Measurements from ENCODE around the gene CCBE1. TPM values are rescaled to one million over a fixed set of nuclear protein-coding genes. Genes with fewer than 3 reads are reported as not detected.

CCBE1 gene
- total and polyA plus RNA-seq, 2 donors (not counting 1 experiment from before 2014, with no cell fraction given) = 122 TPM

GRCh38 chr18:59655676-59656075 lies 41.5 kb downstream of the CCBE1 start:
- H2AFZ ChIP-seq (ENCODE audit: low read length) = no peak overlapping the region
- peak in 1 of 2 donors; percentile 12 for DNase-seq (ENCODE audit: low read depth in 2 of 2)
- no peak overlapping the region for H3K9ac ChIP-seq (ENCODE audit: insufficient read depth, low read length)
- H3K27me3 ChIP-seq (ENCODE audit: control insufficient read depth, insufficient read depth, low read length) = no peaks in the 10 kb centered on the region
- H3K4me2 ChIP-seq (ENCODE audit: extremely low read depth, insufficient read depth, low read length) = no peak overlapping the region
- TF ChIP-seq EZH2 (IDR thresholded peaks at IDR 0.05; ENCODE audit: low read length, missing control alignments) (no peak), CTCF (conservative IDR thresholded peaks at IDR 0.05 in 1 of 2, IDR thresholded peaks at IDR 0.05 in 1 of 2; ENCODE audit: low read depth in 1 of 2, low read length in 2 of 2) (no peak)
- H3K27ac ChIP-seq (ENCODE audit: insufficient read depth, low read length) = no peak overlapping the region
- peaks cover 88% of the 10 kb centered on the region for H3K79me2 ChIP-seq (ENCODE audit: control insufficient read depth, insufficient read depth, low read length)
- peaks cover 7% of the 10 kb centered on the region for H3K4me1 ChIP-seq (ENCODE audit: control insufficient read depth, extremely low read depth, insufficient read depth, low read length)
- H3K9me3 ChIP-seq (ENCODE audit: control insufficient read depth, insufficient read depth, low read depth, low read length) = no peaks in the 10 kb centered on the region
- H4K20me1 ChIP-seq (ENCODE audit: control insufficient read depth, extremely low read depth, insufficient read depth, low read length) = no peaks in the 10 kb centered on the region
- H3K4me3 ChIP-seq (replicated peaks in 1 of 4; ENCODE audit: control extremely low read depth in 1 of 4, insufficient read depth in 1 of 4, low read depth in 3 of 4, low read length in 4 of 4) = no peak overlapping the region
- H3K36me3 ChIP-seq (ENCODE audit: control insufficient read depth, insufficient read depth, low read length) = peaks cover 3% of the 10 kb centered on the region

- H3K9me3 ChIP-seq (ENCODE audit: control insufficient read depth, insufficient read depth, low read depth, low read length) = no peaks in the 10 kb centered on the region
- H3K9ac ChIP-seq (ENCODE audit: insufficient read depth, low read length) = no peak overlapping the region
- no peak overlapping the region for H3K27ac ChIP-seq (ENCODE audit: insufficient read depth, low read length)
- peaks cover 85% of the 10 kb centered on the region for H3K79me2 ChIP-seq (ENCODE audit: control insufficient read depth, insufficient read depth, low read length)
- no peak overlapping the region for H3K4me3 ChIP-seq (replicated peaks in 1 of 4; ENCODE audit: control extremely low read depth in 1 of 4, insufficient read depth in 1 of 4, low read depth in 3 of 4, low read length in 4 of 4)
- H3K27me3 ChIP-seq (ENCODE audit: control insufficient read depth, insufficient read depth, low read length) = no peaks in the 10 kb centered on the region
- H3K36me3 ChIP-seq (ENCODE audit: control insufficient read depth, insufficient read depth, low read length) = peaks cover 3% of the 10 kb centered on the region
- no peaks in the 10 kb centered on the region for H4K20me1 ChIP-seq (ENCODE audit: control insufficient read depth, extremely low read depth, insufficient read depth, low read length)
- H3K4me1 ChIP-seq (ENCODE audit: control insufficient read depth, extremely low read depth, insufficient read depth, low read length) = peaks cover 12% of the 10 kb centered on the region
- no peak overlapping the region for H3K4me2 ChIP-seq (ENCODE audit: extremely low read depth, insufficient read depth, low read length)
- no peak overlapping the region for H2AFZ ChIP-seq (ENCODE audit: low read length)
- no peak for TF ChIP-seq EZH2 (IDR thresholded peaks at IDR 0.05; ENCODE audit: low read length, missing control alignments)
- no peak for TF ChIP-seq CTCF (conservative IDR thresholded peaks at IDR 0.05 in 1 of 2, IDR thresholded peaks at IDR 0.05 in 1 of 2; ENCODE audit: low read depth in 1 of 2, low read length in 2 of 2)
- no peak for DNase-seq (ENCODE audit: low read depth in 2 of 2)
Observed at GRCh38 chr18:59651071-59651470, 46.2 kb downstream of the CCBE1 start.

GRCh38 chr18:59650266-59650820 lies 46.9 kb downstream of the CCBE1 start:
- TF ChIP-seq CTCF (conservative IDR thresholded peaks at IDR 0.05 in 1 of 2, IDR thresholded peaks at IDR 0.05 in 1 of 2; ENCODE audit: low read depth in 1 of 2, low read length in 2 of 2) (no peak), EZH2 (IDR thresholded peaks at IDR 0.05; ENCODE audit: low read length, missing control alignments) (no peak)
- H3K4me2 ChIP-seq (ENCODE audit: extremely low read depth, insufficient read depth, low read length) = no peak overlapping the region
- no peak overlapping the region for H3K4me3 ChIP-seq (replicated peaks in 1 of 4; ENCODE audit: control extremely low read depth in 1 of 4, insufficient read depth in 1 of 4, low read depth in 3 of 4, low read length in 4 of 4)
- no peak overlapping the region for H3K9ac ChIP-seq (ENCODE audit: insufficient read depth, low read length)
- no peaks in the 10 kb centered on the region for H3K9me3 ChIP-seq (ENCODE audit: control insufficient read depth, insufficient read depth, low read depth, low read length)
- H4K20me1 ChIP-seq (ENCODE audit: control insufficient read depth, extremely low read depth, insufficient read depth, low read length) = no peaks in the 10 kb centered on the region
- H2AFZ ChIP-seq (ENCODE audit: low read length) = no peak overlapping the region
- H3K36me3 ChIP-seq (ENCODE audit: control insufficient read depth, insufficient read depth, low read length) = peaks cover 3% of the 10 kb centered on the region
- H3K4me1 ChIP-seq (ENCODE audit: control insufficient read depth, extremely low read depth, insufficient read depth, low read length) = peaks cover 12% of the 10 kb centered on the region
- DNase-seq (ENCODE audit: low read depth in 2 of 2) = peak in 1 of 2 donors; percentile 66
- no peaks in the 10 kb centered on the region for H3K27me3 ChIP-seq (ENCODE audit: control insufficient read depth, insufficient read depth, low read length)
- peaks cover 85% of the 10 kb centered on the region for H3K79me2 ChIP-seq (ENCODE audit: control insufficient read depth, insufficient read depth, low read length)
- no peak overlapping the region for H3K27ac ChIP-seq (ENCODE audit: insufficient read depth, low read length)
